NOMO-1 treated with dmso at 0.1 percent for 144 hours (cell line): Measurements from ENCODE around the gene CEACAM18.
"Not testable (repeated sequence)": the region's sequence is repeated elsewhere in the genome, so short reads cannot be mapped to it uniquely, and the experiment has no call there.

Experiments used
- DNase-seq: peaks from one replicate; lab custom pipeline; 2025; ENCODE audit not compliant: unreplicated experiment; lab: John Stamatoyannopoulos, UW

The CEACAM18 gene

GRCh38 chr19:51460164-51460992 lies 18.0 kb upstream of the CEACAM18 start:
- peak; percentile 69 for DNase-seq

- DNase-seq, result peak; percentile 35
Measured at GRCh38 chr19:51461723-51462161, 16.6 kb upstream of the CEACAM18 start.

- DNase-seq, result no peak
Measured at GRCh38 chr19:51462276-51462675, 16.1 kb upstream of the CEACAM18 start.

- no peak for DNase-seq
Measured at GRCh38 chr19:51462681-51463080, 15.7 kb upstream of the CEACAM18 start.

- not testable (repeated sequence) for DNase-seq
Measured at GRCh38 chr19:51463976-51464581, 14.3 kb upstream of the CEACAM18 start.

- no peak for DNase-seq
Measured at GRCh38 chr19:51466723-51467122, 11.6 kb upstream of the CEACAM18 start.

GRCh38 chr19:51467864-51468544 lies 10.3 kb upstream of the CEACAM18 start:
- DNase-seq, result no peak

GRCh38 chr19:51468545-51468920 lies 9.8 kb upstream of the CEACAM18 start:
- no peak for DNase-seq

- no peak for DNase-seq
Measured at GRCh38 chr19:51469162-51469561, 9.2 kb upstream of the CEACAM18 start.

- no peak for DNase-seq
Measured at GRCh38 chr19:51469629-51470028, 8.7 kb upstream of the CEACAM18 start.

- DNase-seq, result no peak
Measured at GRCh38 chr19:51470966-51471365, 7.4 kb upstream of the CEACAM18 start.

- no peak for DNase-seq
Measured at GRCh38 chr19:51471527-51471926, 6.8 kb upstream of the CEACAM18 start.

GRCh38 chr19:51472607-51473006 lies 5.7 kb upstream of the CEACAM18 start:
- DNase-seq, result no peak

- DNase-seq, result peak; percentile 43
Measured at GRCh38 chr19:51473009-51473707, 5.2 kb upstream of the CEACAM18 start.

GRCh38 chr19:51476164-51476563 lies 2.2 kb upstream of the CEACAM18 start:
- DNase-seq, result no peak

- DNase-seq, result no peak
Measured at GRCh38 chr19:51477344-51477743, 995 bp upstream of the CEACAM18 start.

GRCh38 chr19:51479531-51480331 lies 1.4 kb downstream of the CEACAM18 start:
- DNase-seq, result no peak

GRCh38 chr19:51480590-51480989 lies 2.3 kb downstream of the CEACAM18 start:
- DNase-seq, result no peak

- DNase-seq, result no peak
Measured at GRCh38 chr19:51485960-51486660, 7.8 kb downstream of the CEACAM18 start.

- DNase-seq, result no peak
Measured at GRCh38 chr19:51488491-51488890, 10.2 kb downstream of the CEACAM18 start.
